ENCODE data around the gene CLEC14A.

The CLEC14A gene

GRCh38 chr14:38205949-38206665 is 49.8 kb downstream of the CLEC14A start:
- DNase-seq (ENCODE audit: low read depth, low spot score), result no peak

- DNase-seq (ENCODE audit: low read depth, low spot score), result no peak
Observed at GRCh38 chr14:38205119-38205813, 50.6 kb downstream of the CLEC14A start.

- DNase-seq (ENCODE audit: low read depth, low spot score), result no peak
Observed at GRCh38 chr14:38204719-38205115, 51.2 kb downstream of the CLEC14A start.
